ENCODE measurements around the gene CORO2A.

DNA sequence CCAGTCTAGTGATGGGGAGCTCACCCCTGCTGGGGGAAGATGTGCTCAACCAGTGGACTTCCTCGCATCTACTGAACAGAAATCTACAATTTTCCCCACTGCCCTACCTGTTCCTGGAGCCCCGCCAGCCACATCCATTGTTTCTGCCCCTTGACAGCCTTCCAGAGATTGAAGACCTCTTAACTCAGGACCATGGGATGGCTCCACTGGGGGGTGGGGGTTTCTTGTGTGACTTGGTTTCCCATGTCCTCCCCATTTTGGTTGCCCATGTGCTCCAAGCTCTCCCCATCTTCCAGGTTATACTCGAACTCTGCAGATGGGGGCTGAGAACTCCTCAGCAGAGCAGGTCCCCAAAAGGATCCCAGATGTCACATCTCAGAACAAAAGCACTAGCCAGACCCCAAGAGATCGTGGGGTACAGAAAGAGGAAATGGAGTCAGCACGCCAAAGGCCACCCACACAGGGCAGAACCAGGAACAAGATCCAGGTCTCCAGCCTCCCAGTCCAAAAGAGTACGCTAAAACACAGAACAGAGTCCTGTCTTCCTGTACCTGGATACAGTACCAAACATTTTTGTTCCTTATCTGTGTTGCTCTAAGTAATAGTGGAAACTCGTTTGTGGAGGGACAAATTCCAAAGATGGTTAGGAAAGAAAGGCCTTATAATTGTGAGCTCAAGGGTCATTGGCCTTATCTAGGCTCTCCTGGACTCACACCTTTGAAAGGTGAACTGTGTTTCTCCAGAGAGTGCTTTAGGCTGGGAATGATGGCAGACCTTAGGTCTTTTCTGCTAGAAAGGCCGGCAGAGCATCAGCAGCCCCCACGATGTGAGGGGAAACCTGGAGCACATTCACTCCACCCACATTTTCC is 15.8 kb downstream of the CORO2A start:
- TF ChIP-seq POLR2A (IDR thresholded peaks at IDR 0.05) (no peak), CTCF (IDR thresholded peaks at IDR 0.05 in 8 of 11, conservative IDR thresholded peaks at IDR 0.05 in 3 of 11) (no peak)

Data from spleen (tissue), 7 donors.